ENCODE data around the gene MYD88. TPM values are rescaled to one million over a fixed set of nuclear protein-coding genes. Genes with fewer than 3 reads are reported as not detected.

Gene MYD88
- total RNA-seq, 1 donor from 2014 or later = 45.9 TPM

- TF ChIP-seq CTCF (IDR thresholded peaks at IDR 0.05) (no peak), POLR2AphosphoS5 (IDR thresholded peaks at IDR 0.05; ENCODE audit: insufficient read depth in 1 of 2, low read depth in 1 of 2) (no peak), POLR2A (IDR thresholded peaks at IDR 0.05) (no peak)
- Histone ChIP-seq H3K27ac (no peak overlapping the region), H3K4me3 (no peak overlapping the region), H3K4me1 (no peaks in the 10 kb centered on the region), H3K27me3 (no peaks in the 10 kb centered on the region), H3K36me3 (no peaks in the 10 kb centered on the region), H3K9me3 (no peaks in the 10 kb centered on the region)
- DNase-seq (ENCODE audit: extremely low spot score in 2 of 2) = no peak
- intact Hi-C loops (cut with DNase I) = no loop called here
Measured at GRCh38 chr3:38095669-38096483, 42.6 kb upstream of the MYD88 start.

- Histone ChIP-seq H3K4me3 (no peak overlapping the region), H3K9me3 (no peaks in the 10 kb centered on the region), H3K27ac (no peak overlapping the region), H3K4me1 (no peaks in the 10 kb centered on the region), H3K27me3 (no peaks in the 10 kb centered on the region), H3K36me3 (no peaks in the 10 kb centered on the region)
- no peak for TF ChIP-seq POLR2AphosphoS5 (IDR thresholded peaks at IDR 0.05; ENCODE audit: insufficient read depth in 1 of 2, low read depth in 1 of 2)
- TF ChIP-seq CTCF (IDR thresholded peaks at IDR 0.05) = no peak
- no peak for TF ChIP-seq POLR2A (IDR thresholded peaks at IDR 0.05)
- intact Hi-C loops (cut with DNase I) = no loop called here
- DNase-seq (ENCODE audit: extremely low spot score in 2 of 2) = peak in 1 of 2 donors; percentile 75
Measured at GRCh38 chr3:38097446-38098375, 40.8 kb upstream of the MYD88 start.

- H3K4me1 ChIP-seq = no peaks in the 10 kb centered on the region
- no peak for TF ChIP-seq POLR2A (IDR thresholded peaks at IDR 0.05)
- no peak overlapping the region for H3K4me3 ChIP-seq
- H3K27ac ChIP-seq = no peak overlapping the region
- no peaks in the 10 kb centered on the region for H3K9me3 ChIP-seq
- no peaks in the 10 kb centered on the region for H3K27me3 ChIP-seq
- no peak for DNase-seq (ENCODE audit: extremely low spot score in 2 of 2)
- H3K36me3 ChIP-seq = no peaks in the 10 kb centered on the region
- intact Hi-C loops (cut with DNase I) = no loop called here
Measured at GRCh38 chr3:38098376-38098723, 40.1 kb upstream of the MYD88 start.

- DNase-seq (ENCODE audit: extremely low spot score in 2 of 2) = no peak
- TF ChIP-seq POLR2A (IDR thresholded peaks at IDR 0.05) (no peak), CTCF (IDR thresholded peaks at IDR 0.05) (no peak), POLR2AphosphoS5 (IDR thresholded peaks at IDR 0.05; ENCODE audit: insufficient read depth in 1 of 2, low read depth in 1 of 2) (no peak)
- H3K4me1 ChIP-seq = no peaks in the 10 kb centered on the region
- H3K27me3 ChIP-seq = no peaks in the 10 kb centered on the region
- intact Hi-C loops (cut with DNase I) = no loop called here
- no peak overlapping the region for H3K27ac ChIP-seq
- H3K36me3 ChIP-seq = no peaks in the 10 kb centered on the region
- no peaks in the 10 kb centered on the region for H3K9me3 ChIP-seq
- no peak overlapping the region for H3K4me3 ChIP-seq
Measured at GRCh38 chr3:38099518-38099917, 38.9 kb upstream of the MYD88 start.

GRCh38 chr3:38100498-38100897 is 38.0 kb upstream of the MYD88 start:
- H3K4me1 ChIP-seq = no peaks in the 10 kb centered on the region
- TF ChIP-seq POLR2A (IDR thresholded peaks at IDR 0.05) (no peak), CTCF (IDR thresholded peaks at IDR 0.05) (no peak), POLR2AphosphoS5 (IDR thresholded peaks at IDR 0.05; ENCODE audit: insufficient read depth in 1 of 2, low read depth in 1 of 2) (no peak)
- no peak overlapping the region for H3K27ac ChIP-seq
- no peaks in the 10 kb centered on the region for H3K27me3 ChIP-seq
- intact Hi-C loops (cut with DNase I) = no loop called here
- H3K4me3 ChIP-seq = no peak overlapping the region
- DNase-seq (ENCODE audit: extremely low spot score in 2 of 2) = no peak
- no peaks in the 10 kb centered on the region for H3K36me3 ChIP-seq
- no peaks in the 10 kb centered on the region for H3K9me3 ChIP-seq

Measured in vagina (tissue), 2 donors.